Hepatic stellate cell (primary cell): ENCODE results near the gene TRIM7.
A peak's percentile ranks its signal among the peaks of the same experiment; 100 is the strongest.
"Not testable (repeated sequence)": the region's sequence is repeated elsewhere in the genome, so short reads cannot be mapped to it uniquely, and the experiment has no call there.

Experiments
- DNase-seq: peaks from one replicate; pipeline ENCODE4 v3.0.0; 2011; ENCODE audit warnings: low spot score

TRIM7 gene

GRCh38 chr5:181192337-181193046, 12.5 kb downstream of the TRIM7 start:
- DNase-seq, result no peak

- DNase-seq, result peak; percentile 94
These were observed 13.3 kb downstream of the TRIM7 start for GRCh38 chr5:181191526-181192336.

GRCh38 chr5:181190711-181191525, 14.1 kb downstream of the TRIM7 start:
- no peak for DNase-seq

GRCh38 chr5:181189962-181190710, 14.9 kb downstream of the TRIM7 start:
- no peak for DNase-seq

GRCh38 chr5:181189363-181189961, 15.5 kb downstream of the TRIM7 start:
- DNase-seq, result no peak

- DNase-seq, result no peak
These were observed 16.2 kb downstream of the TRIM7 start for GRCh38 chr5:181188700-181189362.

GRCh38 chr5:181187500-181188213, 17.3 kb downstream of the TRIM7 start:
- DNase-seq, result no peak

- no peak for DNase-seq
These were observed 18.0 kb downstream of the TRIM7 start for GRCh38 chr5:181186986-181187499.

GRCh38 chr5:181186022-181186421, 19.0 kb downstream of the TRIM7 start:
- no peak for DNase-seq

GRCh38 chr5:181185560-181185959, 19.4 kb downstream of the TRIM7 start:
- no peak for DNase-seq

GRCh38 chr5:181184845-181185216, 20.2 kb downstream of the TRIM7 start:
- DNase-seq, result no peak

- no peak for DNase-seq
These were observed 22.3 kb downstream of the TRIM7 start for GRCh38 chr5:181182651-181183050.

GRCh38 chr5:181181650-181182565, 23.1 kb downstream of the TRIM7 start:
- no peak for DNase-seq

- DNase-seq, result not testable (repeated sequence)
These were observed 27.4 kb downstream of the TRIM7 start for GRCh38 chr5:181177559-181177958.

- DNase-seq, result no peak
These were observed 28.6 kb downstream of the TRIM7 start for GRCh38 chr5:181176254-181176952.

GRCh38 chr5:181173420-181174342, 31.3 kb downstream of the TRIM7 start:
- no peak for DNase-seq

- no peak for DNase-seq
These were observed 32.0 kb downstream of the TRIM7 start for GRCh38 chr5:181173027-181173419.
